ENCODE results near the gene VTI1A. TPM values are rescaled to one million over a fixed set of nuclear protein-coding genes. Genes with fewer than 3 reads are reported as not detected.

Gene VTI1A
- total RNA-seq, 1 experiment from 2014 or later: 28.6 TPM

DNA sequence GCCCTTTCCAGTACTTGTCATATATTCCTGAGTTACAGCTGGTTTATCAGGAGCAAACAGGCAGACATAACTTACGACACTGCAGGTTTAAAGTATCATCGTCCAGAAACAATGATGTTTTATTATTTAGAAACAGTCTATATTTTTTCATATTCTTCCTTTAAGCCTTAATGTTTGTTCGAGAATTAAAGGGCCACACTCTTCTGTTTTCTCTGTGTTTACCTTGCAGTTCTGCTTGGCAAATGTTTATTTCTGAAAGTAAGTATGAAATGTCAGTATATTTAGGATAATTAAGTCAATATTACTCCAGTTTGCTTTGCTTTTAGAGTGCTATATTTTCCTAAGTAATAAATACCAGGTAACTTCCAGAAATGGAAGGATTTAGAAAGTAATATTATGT, 115.1 kb downstream of the VTI1A start:
- BruUV-seq (replicated peaks): no TSS peak
- no peak for DNase-seq
- H3K4me1 Mint-ChIP-seq (ENCODE audit: low read depth, unreplicated experiment): no peaks in the 10 kb centered on the region
- H3K9me3 Mint-ChIP-seq (ENCODE audit: low read depth, unreplicated experiment): no peaks in the 10 kb centered on the region
- no peaks in the 10 kb centered on the region for H3K36me3 Mint-ChIP-seq (ENCODE audit: insufficient read depth, unreplicated experiment)
- no peaks in the 10 kb centered on the region for H3K27me3 Mint-ChIP-seq (ENCODE audit: unreplicated experiment)
- intact Hi-C loops (cut with micrococcal nuclease; ENCODE audit: unreplicated experiment): loop anchor here (10.0 kb wide), 1 partner anchor 243 kb away; no protein-coding TSS in a partner anchor
- H3K4me3 Mint-ChIP-seq (ENCODE audit: low read depth, unreplicated experiment): no peak overlapping the region
- H3K27ac Mint-ChIP-seq (ENCODE audit: unreplicated experiment): no peak overlapping the region
- TF ChIP-seq CTCF (IDR thresholded peaks at IDR 0.05; ENCODE audit: unreplicated experiment): no peak
- CTCF ChIA-PET: no interaction called here

- TF ChIP-seq CTCF (IDR thresholded peaks at IDR 0.05; ENCODE audit: unreplicated experiment): no peak
- Mint-ChIP-seq H3K27ac (ENCODE audit: unreplicated experiment) (no peak overlapping the region), H3K4me3 (ENCODE audit: low read depth, unreplicated experiment) (no peak overlapping the region), H3K36me3 (ENCODE audit: insufficient read depth, unreplicated experiment) (no peaks in the 10 kb centered on the region), H3K27me3 (ENCODE audit: unreplicated experiment) (no peaks in the 10 kb centered on the region), H3K4me1 (ENCODE audit: low read depth, unreplicated experiment) (no peaks in the 10 kb centered on the region), H3K9me3 (ENCODE audit: low read depth, unreplicated experiment) (no peaks in the 10 kb centered on the region)
- CTCF ChIA-PET: interaction anchor here (0.7 kb wide), 1 partner anchor 419 kb away, joined by 5 read pairs; no protein-coding TSS in a partner anchor
- no TSS peak for BruUV-seq (replicated peaks)
- DNase-seq: no peak
- intact Hi-C loops (cut with micrococcal nuclease; ENCODE audit: unreplicated experiment): loop anchor here (10.0 kb wide), 1 partner anchor 242 kb away; no protein-coding TSS in a partner anchor
Observed at GRCh38 chr10:112562809-112563663, 116.0 kb downstream of the VTI1A start.

GRCh38 chr10:112564337-112564736, 117.3 kb downstream of the VTI1A start:
- H3K27ac Mint-ChIP-seq (ENCODE audit: unreplicated experiment): no peak overlapping the region
- no peaks in the 10 kb centered on the region for H3K27me3 Mint-ChIP-seq (ENCODE audit: unreplicated experiment)
- DNase-seq: no peak
- no TSS peak for BruUV-seq (replicated peaks)
- intact Hi-C loops (cut with micrococcal nuclease; ENCODE audit: unreplicated experiment): loop anchor here (2.0 to 10.0 kb wide), 2 partner anchors 240 to 394 kb away; no protein-coding TSS in a partner anchor
- no peaks in the 10 kb centered on the region for H3K4me1 Mint-ChIP-seq (ENCODE audit: low read depth, unreplicated experiment)
- CTCF ChIA-PET: interaction anchor here (0.6 kb wide), 1 partner anchor 385 kb away, joined by 3 read pairs; no protein-coding TSS in a partner anchor
- H3K36me3 Mint-ChIP-seq (ENCODE audit: insufficient read depth, unreplicated experiment): no peaks in the 10 kb centered on the region
- no peak for TF ChIP-seq CTCF (IDR thresholded peaks at IDR 0.05; ENCODE audit: unreplicated experiment)
- no peak overlapping the region for H3K4me3 Mint-ChIP-seq (ENCODE audit: low read depth, unreplicated experiment)
- H3K9me3 Mint-ChIP-seq (ENCODE audit: low read depth, unreplicated experiment): no peaks in the 10 kb centered on the region

DNA sequence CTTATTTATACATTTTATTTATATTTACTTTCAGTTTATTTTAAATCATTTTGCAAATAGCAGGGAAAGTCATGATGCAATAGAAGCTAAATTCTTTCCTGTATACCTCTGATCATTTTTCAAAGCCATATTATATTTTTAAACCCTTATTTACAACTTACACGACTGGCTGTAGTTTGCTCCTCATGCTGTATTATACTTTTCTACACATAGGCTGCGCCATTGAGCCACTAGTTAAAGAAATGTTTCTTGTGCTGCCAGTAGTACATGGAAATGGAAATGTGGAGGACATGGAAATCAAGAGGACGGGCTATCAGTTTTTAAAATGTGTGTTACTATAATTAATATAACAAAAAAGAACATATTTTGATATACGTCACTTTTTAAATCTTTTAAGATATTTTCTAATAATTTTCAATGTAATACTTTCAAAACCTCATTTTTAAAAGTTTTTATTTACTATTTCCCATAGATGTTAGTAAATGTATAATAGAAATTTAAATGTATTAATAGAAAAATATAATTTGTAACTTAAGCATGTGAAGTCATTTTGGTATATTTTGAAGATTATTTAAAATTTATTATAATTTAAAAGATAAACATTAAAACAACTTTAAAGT, 118.5 kb downstream of the VTI1A start:
- Mint-ChIP-seq H3K9me3 (ENCODE audit: low read depth, unreplicated experiment) (no peaks in the 10 kb centered on the region), H3K27me3 (ENCODE audit: unreplicated experiment) (no peaks in the 10 kb centered on the region), H3K4me1 (ENCODE audit: low read depth, unreplicated experiment) (no peaks in the 10 kb centered on the region), H3K27ac (ENCODE audit: unreplicated experiment) (no peak overlapping the region), H3K4me3 (ENCODE audit: low read depth, unreplicated experiment) (no peak overlapping the region), H3K36me3 (ENCODE audit: insufficient read depth, unreplicated experiment) (no peaks in the 10 kb centered on the region)
- no peak for TF ChIP-seq CTCF (IDR thresholded peaks at IDR 0.05; ENCODE audit: unreplicated experiment)
- no TSS peak for BruUV-seq (replicated peaks)
- CTCF ChIA-PET: no interaction called here
- intact Hi-C loops (cut with micrococcal nuclease; ENCODE audit: unreplicated experiment): loop anchor here (2.0 to 10.0 kb wide), 3 partner anchors 239 to 822 kb away; no protein-coding TSS in a partner anchor
- peak; percentile 49 for DNase-seq

All from Calu3 (cell line).